Activated T-cell treated with anti-CD3 and anti-CD28 coated beads, Interleukin-2, amount 50 U/mL, for 4 hours (primary cell): Measurements from ENCODE around the gene CDK11A. TPM values are rescaled to one million over a fixed set of nuclear protein-coding genes. Genes with fewer than 3 reads are reported as not detected.
"Not testable (repeated sequence)": the region's sequence is repeated elsewhere in the genome, so short reads cannot be mapped to it uniquely, and the experiment has no call there.

Experiments used
- ATAC-seq, 2 donors: fragments of 200-7000 bp; cut with Tn5 transposase; one replicate each; pipeline ENCODE4 v1.10.0; 2021
- DNase-seq: peaks from one replicate; pipeline ENCODE4 v3.0.0-alpha.2; 2020
- H3K27me3 Mint-ChIP-seq: one replicate; pipeline ENCODE4 v1.8.0; 2021; ENCODE audit warnings: low read depth, mixed read lengths
- H3K36me3 Mint-ChIP-seq: one replicate; pipeline ENCODE4 v1.8.0; 2022; ENCODE audit warnings: mixed read lengths; ENCODE audit not compliant: insufficient read depth
- H3K4me1 Mint-ChIP-seq: one replicate; pipeline ENCODE4 v1.8.0; 2021; ENCODE audit warnings: low read depth, mixed read lengths
- H3K4me3 Mint-ChIP-seq: one replicate; pipeline ENCODE4 v1.8.0; 2021; ENCODE audit warnings: mild to moderate bottlenecking, moderate library complexity, mixed read lengths
- H3K9me3 Mint-ChIP-seq: one replicate; pipeline ENCODE4 v1.8.0; 2021; ENCODE audit warnings: mixed read lengths
- total RNA-seq, 3 donors: library from RNA; stranded (reverse); gene quantifications; one replicate each; pipeline ENCODE4 v1.2.1, GENCODE V29; 2021

Gene CDK11A
- total RNA-seq, 3 donors from 2014 or later: 90.1 to 143 (median 126) TPM

DNA sequence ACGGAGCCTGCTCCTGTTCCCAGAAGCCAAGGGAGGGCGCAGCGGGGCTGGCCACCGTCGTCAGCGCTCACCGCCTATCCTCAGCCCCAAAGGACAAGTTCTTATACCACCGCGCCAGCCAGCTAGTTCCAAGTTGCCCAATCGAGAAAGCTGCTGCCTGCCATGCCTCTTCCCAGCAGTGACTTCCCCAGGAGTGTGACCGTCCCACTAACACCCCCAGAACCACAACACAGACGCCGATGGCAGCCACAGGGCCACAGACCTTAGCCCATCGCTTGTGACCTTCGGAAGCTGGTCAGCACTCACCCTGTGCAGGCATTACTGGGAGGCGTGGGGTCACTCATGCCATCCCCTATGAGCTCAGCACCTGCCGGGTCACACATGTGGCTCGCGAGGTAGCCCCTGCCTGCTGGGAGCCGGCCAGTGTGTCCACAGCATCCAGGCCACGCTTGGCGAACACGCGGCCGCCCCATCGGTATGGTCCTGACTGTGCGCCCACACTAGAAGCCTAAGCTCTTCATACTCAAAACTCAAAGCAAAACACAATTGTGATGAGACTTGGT, 34.0 kb upstream of the CDK11A start:
- ATAC-seq (no peak), DNase-seq (no peak)
- peaks cover 17% of the 10 kb centered on the region for H3K36me3 Mint-ChIP-seq
- no peak overlapping the region for H3K4me3 Mint-ChIP-seq
- no peaks in the 10 kb centered on the region for H3K27me3 Mint-ChIP-seq
- H3K4me1 Mint-ChIP-seq: no peaks in the 10 kb centered on the region
- H3K9me3 Mint-ChIP-seq: no peaks in the 10 kb centered on the region

DNA sequence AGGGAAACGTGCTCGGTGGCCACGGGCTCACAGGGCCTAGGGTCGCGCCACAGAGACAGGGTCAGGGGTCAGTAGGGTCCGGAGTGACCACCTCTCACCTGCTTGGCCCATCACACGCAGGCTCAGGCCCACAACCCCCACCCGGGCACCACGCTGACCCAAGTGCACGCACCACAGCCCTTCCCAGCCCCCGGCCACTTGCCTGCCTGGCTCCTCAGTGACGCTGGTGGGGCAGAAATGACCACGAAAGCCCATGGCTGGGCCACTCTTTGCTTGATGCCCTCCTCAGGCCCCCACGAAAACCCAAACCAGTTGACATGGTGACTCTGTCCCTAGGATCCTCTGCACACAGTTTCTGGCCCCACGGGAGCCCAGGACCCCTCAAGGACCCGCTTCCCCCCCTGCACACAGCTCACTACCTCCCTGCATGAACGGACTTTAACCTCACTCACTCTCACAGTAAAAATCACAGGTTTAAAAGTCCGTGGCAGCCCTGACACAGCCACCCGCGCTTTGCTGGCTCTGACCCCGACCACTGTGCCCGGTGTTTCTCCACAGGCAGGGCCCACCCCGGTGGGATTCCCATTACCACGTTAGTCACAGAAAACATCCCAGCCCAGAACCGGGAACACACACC, 33.4 kb upstream of the CDK11A start:
- no peak for DNase-seq

DNA sequence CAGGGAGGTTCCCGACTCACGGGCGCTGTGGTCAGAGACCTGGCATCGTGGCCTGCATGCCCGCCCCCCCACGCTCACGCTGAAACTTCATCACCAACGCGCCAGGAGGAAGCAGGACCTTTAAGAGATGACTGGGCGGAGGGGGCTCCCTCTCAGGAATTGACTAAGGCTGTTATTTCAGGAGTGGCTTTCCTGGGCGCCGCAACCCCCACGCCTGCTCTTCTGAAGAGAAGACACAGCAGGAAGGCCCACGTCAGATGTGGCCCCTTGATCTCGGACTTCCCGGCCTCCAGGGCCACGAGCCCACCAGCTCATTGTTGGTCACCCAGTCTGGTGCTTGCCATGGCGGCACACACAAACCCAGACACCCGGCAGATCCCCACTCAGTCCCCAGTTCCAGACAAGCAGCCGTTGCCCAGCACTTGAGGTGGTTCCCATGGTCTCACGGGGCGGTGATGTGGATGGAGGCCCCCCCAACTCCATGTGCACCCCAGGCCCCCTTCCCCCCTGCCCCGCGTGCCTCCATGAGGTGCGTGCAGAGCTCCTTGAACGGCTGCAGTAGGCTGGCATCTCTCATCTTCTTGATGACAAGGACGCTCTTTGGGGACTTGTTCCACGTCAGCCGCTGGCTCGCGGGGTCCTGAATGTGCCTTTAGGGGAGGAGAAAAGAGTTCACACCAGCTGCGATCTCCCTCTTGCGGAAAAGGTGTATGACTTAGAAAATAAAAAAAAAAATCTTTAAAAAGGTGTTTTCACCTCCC, 32.7 kb upstream of the CDK11A start:
- Mint-ChIP-seq H3K4me3 (no peak overlapping the region), H3K36me3 (peaks cover 22% of the 10 kb centered on the region), H3K27me3 (no peaks in the 10 kb centered on the region), H3K9me3 (no peaks in the 10 kb centered on the region), H3K4me1 (no peaks in the 10 kb centered on the region)
- ATAC-seq (no peak), DNase-seq (no peak)

More for the DNA sequence above, 33.4 kb upstream of the CDK11A start:
- H3K4me1 Mint-ChIP-seq: no peaks in the 10 kb centered on the region
- no peak overlapping the region for H3K4me3 Mint-ChIP-seq
- no peaks in the 10 kb centered on the region for H3K9me3 Mint-ChIP-seq
- ATAC-seq: no peak
- no peaks in the 10 kb centered on the region for H3K27me3 Mint-ChIP-seq
- peaks cover 18% of the 10 kb centered on the region for H3K36me3 Mint-ChIP-seq

DNA sequence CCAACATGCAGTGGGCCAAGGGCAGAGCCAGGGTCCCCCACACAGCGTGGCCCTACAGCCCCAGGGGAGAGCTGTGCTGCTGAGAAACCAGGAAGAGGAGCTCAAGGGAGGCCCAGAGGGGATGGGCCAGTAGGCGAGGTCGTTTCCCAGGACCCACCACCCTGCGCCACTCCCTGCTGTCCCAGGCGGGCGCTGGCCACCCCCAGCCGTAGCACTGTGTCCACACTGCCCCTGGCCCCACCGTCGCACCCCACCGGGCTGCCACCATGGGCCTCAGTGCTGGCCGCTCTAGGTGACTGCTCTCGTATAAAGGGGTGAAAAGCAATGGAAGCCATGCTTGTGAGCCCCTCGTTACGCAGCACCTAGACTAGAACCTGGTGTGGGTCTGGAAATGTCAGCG, 31.7 kb upstream of the CDK11A start:
- ATAC-seq: no peak
- Mint-ChIP-seq H3K36me3 (peaks cover 19% of the 10 kb centered on the region), H3K4me1 (no peaks in the 10 kb centered on the region), H3K27me3 (no peaks in the 10 kb centered on the region), H3K9me3 (no peaks in the 10 kb centered on the region), H3K4me3 (no peak overlapping the region)
- no peak for DNase-seq

DNA sequence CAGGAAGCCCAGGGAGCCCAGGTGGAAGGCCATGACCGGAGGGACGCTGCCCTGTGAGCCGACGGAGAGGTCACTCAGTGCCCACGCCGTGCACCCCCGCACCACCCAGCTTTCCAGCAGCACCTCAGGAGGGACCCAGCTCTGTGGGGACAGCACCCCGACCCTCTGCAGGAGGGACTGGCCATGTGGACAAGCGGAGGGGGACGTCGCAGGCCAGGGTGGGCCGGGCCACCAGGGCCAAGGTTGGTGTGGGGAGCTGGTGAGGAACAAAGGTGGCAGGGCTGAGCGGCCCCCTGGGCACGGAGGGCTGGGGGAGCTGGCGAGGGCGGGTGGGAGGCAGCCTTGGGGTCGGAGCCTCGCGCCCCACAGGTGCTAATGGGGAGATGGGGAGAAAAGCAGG, 31.3 kb upstream of the CDK11A start:
- no peak for DNase-seq
- no peaks in the 10 kb centered on the region for H3K27me3 Mint-ChIP-seq
- H3K4me1 Mint-ChIP-seq: no peaks in the 10 kb centered on the region
- H3K9me3 Mint-ChIP-seq: no peaks in the 10 kb centered on the region
- peaks cover 19% of the 10 kb centered on the region for H3K36me3 Mint-ChIP-seq
- H3K4me3 Mint-ChIP-seq: no peak overlapping the region
- ATAC-seq: no peak

DNA sequence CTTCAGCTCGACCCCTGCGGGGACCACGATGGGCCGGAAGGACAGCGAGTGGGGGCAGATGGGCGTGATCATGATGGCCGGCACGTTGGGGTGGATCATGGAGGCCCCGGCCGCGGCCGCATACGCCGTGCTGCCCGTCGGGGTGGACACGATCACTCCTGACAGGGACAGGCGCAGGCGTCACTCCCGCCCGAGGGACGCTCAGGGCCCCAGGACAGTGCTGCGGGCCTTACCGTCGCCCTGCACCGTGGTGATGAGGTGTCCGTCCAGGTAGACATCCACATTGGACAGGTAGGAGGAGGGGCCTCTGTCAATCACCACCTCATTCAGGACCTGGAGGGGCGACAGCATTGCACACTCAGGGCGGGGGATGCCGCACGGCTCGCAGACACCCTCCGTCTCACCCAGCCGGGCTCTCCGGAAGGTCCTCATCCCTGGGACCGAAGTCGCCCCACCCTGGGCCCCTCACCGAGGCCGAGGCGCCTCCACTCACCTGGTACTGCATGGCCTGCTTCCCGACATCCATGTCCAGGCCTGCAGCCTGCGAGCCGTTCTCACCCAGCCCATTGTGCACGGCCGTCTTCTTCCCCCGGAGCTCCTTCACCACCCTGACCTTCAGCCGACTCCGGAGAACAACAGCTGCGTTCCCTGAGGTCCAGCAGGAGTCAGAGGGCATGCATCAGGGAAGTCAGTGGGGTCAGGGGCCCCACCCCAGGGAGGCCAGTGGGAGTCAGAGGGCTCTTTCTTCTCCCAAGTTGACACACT, 30.1 kb upstream of the CDK11A start:
- no peak overlapping the region for H3K4me3 Mint-ChIP-seq
- DNase-seq: no peak
- H3K27me3 Mint-ChIP-seq: no peaks in the 10 kb centered on the region
- ATAC-seq: no peak
- H3K4me1 Mint-ChIP-seq: no peaks in the 10 kb centered on the region
- H3K36me3 Mint-ChIP-seq: peaks cover 17% of the 10 kb centered on the region
- no peaks in the 10 kb centered on the region for H3K9me3 Mint-ChIP-seq

DNA sequence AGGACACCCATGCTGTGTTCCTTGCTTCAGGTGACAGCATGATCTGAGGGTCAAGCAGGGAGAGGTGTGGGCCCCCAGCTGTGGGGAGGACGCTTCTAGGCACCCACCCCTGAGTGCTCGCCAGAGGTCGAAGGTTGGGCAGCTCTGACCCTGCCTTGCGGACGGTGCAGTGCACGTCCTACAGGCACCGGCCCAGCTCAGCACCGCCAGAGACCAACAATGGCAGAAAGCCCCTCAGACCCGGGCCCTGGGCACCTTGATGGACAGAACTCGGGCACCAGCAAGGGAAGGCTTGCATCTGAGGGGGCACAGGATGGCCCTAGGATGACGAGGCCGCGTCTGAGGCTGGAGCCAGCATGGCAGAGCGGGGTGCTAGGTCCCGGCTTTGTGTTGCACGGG, 29.4 kb upstream of the CDK11A start:
- Mint-ChIP-seq H3K4me3 (no peak overlapping the region), H3K4me1 (peaks cover under 1% of the 10 kb centered on the region), H3K27me3 (no peaks in the 10 kb centered on the region), H3K36me3 (peaks cover 16% of the 10 kb centered on the region), H3K9me3 (no peaks in the 10 kb centered on the region)
- ATAC-seq: no peak
- no peak for DNase-seq

DNA sequence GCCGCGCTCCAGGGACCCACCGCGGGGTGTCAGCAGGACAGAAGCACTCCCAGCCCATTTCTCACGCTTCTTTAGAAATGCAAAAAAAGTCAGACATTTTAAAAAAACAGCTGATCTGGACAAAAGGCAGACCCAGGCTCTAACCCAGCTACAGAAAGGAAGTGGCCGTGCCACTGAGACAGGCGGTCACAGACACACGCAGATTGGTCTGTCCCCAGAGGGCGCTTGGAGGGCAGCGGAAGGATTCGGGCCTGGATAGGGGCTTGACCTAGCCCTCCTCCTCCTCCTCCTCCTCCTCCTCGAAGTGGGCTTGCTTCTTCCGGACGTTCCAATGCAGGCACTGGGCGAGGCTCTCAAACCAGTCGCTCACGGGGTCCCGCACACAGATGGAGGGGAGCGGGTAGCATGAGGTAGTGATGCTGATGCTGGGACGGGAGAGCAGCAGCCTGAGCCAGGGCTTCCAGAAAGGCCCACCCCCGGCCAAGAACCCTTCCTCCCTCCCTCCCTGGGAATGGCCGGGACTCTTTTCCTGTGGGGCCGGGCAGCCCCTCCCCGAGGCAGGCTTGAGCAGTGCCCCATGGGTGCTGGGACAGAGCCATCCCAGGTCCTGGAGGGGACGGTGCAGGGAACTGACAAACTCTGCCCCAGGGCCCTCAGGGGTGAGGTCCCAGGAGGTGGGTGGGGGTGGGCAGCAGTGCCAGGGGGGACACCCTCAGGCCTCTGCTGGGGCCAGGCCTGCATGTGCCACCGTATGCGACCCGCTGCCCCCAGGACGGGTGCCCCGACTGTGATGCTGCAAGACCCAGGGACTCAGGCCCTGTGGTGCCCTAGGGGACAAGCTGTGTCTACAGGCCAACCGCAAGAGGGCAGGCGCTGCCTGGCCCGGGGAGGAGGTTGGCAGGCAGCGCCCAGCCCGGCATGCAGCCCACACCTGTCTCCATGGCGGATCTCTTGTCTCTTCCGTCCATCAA, 28.8 kb upstream of the CDK11A start:
- Mint-ChIP-seq H3K27me3 (no peaks in the 10 kb centered on the region), H3K4me3 (no peak overlapping the region), H3K9me3 (no peaks in the 10 kb centered on the region), H3K4me1 (peaks cover 3% of the 10 kb centered on the region), H3K36me3 (peaks cover 11% of the 10 kb centered on the region)
- DNase-seq (no peak), ATAC-seq (no peak)

DNA sequence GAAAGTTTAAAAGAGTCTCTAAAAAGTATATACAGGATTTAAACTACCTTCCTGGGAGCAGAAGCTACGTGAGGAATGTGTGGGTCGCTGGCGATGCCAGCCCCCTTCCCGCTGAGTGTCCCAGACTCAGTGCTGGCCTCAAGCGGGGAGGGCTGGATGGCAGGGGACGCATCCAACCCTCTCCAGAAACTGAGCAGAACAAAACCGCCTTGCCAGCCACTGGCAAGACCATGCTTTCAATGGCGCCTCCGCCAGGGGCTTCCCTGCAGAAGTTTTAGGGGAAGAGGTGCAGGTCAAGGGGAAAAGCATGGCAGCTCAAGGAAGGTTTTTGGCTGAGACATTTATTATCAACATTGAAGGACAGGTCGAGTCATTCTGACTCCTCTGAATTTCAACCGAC, 28.0 kb upstream of the CDK11A start:
- H3K4me1 Mint-ChIP-seq: peaks cover 3% of the 10 kb centered on the region
- peaks cover 9% of the 10 kb centered on the region for H3K36me3 Mint-ChIP-seq

DNA sequence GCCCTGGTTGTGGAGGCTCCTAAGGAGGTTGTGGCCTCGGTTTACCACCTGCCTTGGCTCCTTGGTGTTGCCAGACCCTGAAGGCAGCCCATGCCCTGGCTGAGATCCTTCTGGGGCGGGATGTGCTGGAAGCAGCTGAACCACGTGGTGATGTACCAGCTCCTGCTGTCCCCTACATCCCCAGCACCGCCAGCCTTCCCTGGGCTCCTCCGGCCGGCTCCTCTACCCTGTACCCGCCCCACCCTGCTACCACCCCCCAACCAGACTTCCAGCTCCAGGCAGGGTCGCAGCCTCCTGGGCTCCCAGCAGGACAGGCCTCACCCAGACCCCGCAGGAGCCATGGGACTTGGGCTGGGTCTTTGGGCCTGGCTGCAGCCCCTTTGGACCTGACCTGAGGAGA, 25.8 kb upstream of the CDK11A start:
- H3K4me1 Mint-ChIP-seq, ATAC-seq, H3K27me3 Mint-ChIP-seq, DNase-seq, H3K4me3 Mint-ChIP-seq, H3K36me3 Mint-ChIP-seq, H3K9me3 Mint-ChIP-seq: not testable (repeated sequence)

More for the DNA sequence above, 28.0 kb upstream of the CDK11A start:
- no peak for ATAC-seq
- Mint-ChIP-seq H3K9me3 (no peaks in the 10 kb centered on the region), H3K4me3 (no peak overlapping the region), H3K27me3 (no peaks in the 10 kb centered on the region)
- DNase-seq: no peak

DNA sequence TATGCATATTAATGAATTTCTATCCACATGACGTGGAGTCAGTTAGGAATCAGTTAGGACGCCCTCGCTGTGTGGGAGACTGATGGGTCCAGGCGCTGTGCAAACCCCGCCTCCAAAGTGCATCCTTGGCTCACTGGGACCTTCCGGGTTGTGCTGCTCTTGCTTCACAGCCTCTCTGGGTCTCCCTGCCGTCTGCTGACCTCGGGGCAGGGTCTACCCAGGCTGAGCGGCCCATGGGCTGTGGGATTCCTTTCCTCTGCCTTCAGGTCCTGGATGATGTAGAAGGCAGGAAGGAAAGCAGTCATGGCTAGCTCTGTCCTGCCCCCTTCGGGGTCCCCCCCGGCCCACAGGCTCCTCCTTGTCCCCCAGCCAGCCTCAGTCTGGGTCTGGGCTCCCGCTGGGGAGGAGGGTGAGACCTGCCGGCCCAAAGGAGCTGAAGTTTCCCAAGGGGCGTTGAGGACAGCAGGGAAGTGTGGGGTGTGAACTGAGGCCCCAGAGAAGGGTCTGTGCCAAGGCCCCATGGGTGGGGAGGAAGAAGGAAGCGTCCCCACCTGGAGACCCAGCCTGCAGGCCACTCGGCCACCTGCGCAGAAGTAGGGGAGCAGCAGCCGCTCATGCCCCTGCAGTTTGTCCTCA, 24.6 kb upstream of the CDK11A start:
- Mint-ChIP-seq H3K4me1 (peaks cover 3% of the 10 kb centered on the region), H3K36me3 (peaks cover 6% of the 10 kb centered on the region), H3K9me3 (no peaks in the 10 kb centered on the region), H3K27me3 (no peaks in the 10 kb centered on the region), H3K4me3 (peak overlapping the region; percentile 42)
- ATAC-seq (no peak), DNase-seq (no peak)

DNA sequence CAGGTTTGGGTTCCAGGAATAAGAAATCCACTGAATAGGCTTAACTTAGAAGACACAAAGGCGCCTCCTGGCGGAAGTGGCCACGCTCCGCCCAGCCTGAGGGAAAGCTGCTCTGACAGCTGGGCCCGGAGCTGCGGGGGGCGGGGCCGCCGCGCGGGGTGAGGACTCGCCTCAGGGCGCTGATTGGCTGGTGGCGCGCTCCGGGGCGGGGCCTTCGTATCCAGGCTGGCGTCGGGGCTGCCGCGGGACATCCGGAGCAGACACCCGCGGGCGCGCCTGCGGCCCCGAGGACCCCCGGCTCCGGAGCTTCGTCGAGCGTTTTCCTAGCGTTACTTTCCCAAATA, 22.4 kb upstream of the CDK11A start:
- H3K27me3 Mint-ChIP-seq, H3K4me1 Mint-ChIP-seq, DNase-seq, H3K9me3 Mint-ChIP-seq, H3K36me3 Mint-ChIP-seq: not testable (repeated sequence)
- peak; percentile 86 to 92 for ATAC-seq
- peak overlapping the region; percentile 84 for H3K4me3 Mint-ChIP-seq
